Measurements from ENCODE around the gene ATG9A. TPM values are rescaled to one million over a fixed set of nuclear protein-coding genes. Genes with fewer than 3 reads are reported as not detected.

The ATG9A gene
- total RNA-seq, 1 experiment from 2014 or later: 42.9 TPM

- TF ChIP-seq ZNF138 (CRISPR knock-in tag; conservative IDR thresholded peaks at IDR 0.05) (no peak), PRDM15 (CRISPR knock-in tag; IDR thresholded peaks at IDR 0.05) (no peak), NR1H2 (CRISPR knock-in tag; IDR thresholded peaks at IDR 0.05) (no peak), ERG (CRISPR knock-in tag; IDR thresholded peaks at IDR 0.05) (0 out of 2 replicates have a peak, but pooled peaks have one; percentile 11), MLX (CRISPR knock-in tag; IDR thresholded peaks at IDR 0.05) (no peak), E2F1 (CRISPR knock-in tag; IDR thresholded peaks at IDR 0.05) (no peak), TP53 (CRISPR knock-in tag; IDR thresholded peaks at IDR 0.05) (no peak), GABPB1 (CRISPR knock-in tag; IDR thresholded peaks at IDR 0.05) (0 out of 2 replicates have a peak, but pooled peaks have one; percentile 51), STAT6 (CRISPR knock-in tag; conservative IDR thresholded peaks at IDR 0.05; ENCODE audit: low read depth) (no peak), ETV6 (CRISPR knock-in tag; IDR thresholded peaks at IDR 0.05) (peak; percentile 37)
Measured at GRCh38 chr2:219206328-219207133, 22.9 kb downstream of the ATG9A start, which contains the start of gene ZFAND2B (continued).

- ChIA-PET POLR2A (interaction anchor here (0.7 to 2.0 kb wide), 8 partner anchors 11 to 47 kb away, joined by 3 to 16 read pairs (median 6); partner anchors contain the start of genes ABCB6, ANKZF1, ATG9A and CNPPD1), CTCF (interaction anchor here (0.9 to 2.0 kb wide), 12 partner anchors 8 to 324 kb away, joined by 3 to 11 read pairs (median 6); partner anchors contain the start of genes CNPPD1, GLB1L and STK16)
- H3K4me1 Mint-ChIP-seq: peaks cover 6% of the 10 kb centered on the region
- H3K27ac Mint-ChIP-seq: peak overlapping the region; percentile 91
- TF ChIP-seq ZNF423 (CRISPR knock-in tag; IDR thresholded peaks at IDR 0.05): no peak
- TF ChIP-seq AFF4 (CRISPR knock-in tag; IDR thresholded peaks at IDR 0.05; ENCODE audit: borderline replicate concordance): no peak
- TF ChIP-seq KAT7 (CRISPR knock-in tag; IDR thresholded peaks at IDR 0.05; ENCODE audit: borderline replicate concordance): no peak
- no peak for TF ChIP-seq MXD4 (CRISPR knock-in tag; IDR thresholded peaks at IDR 0.05; ENCODE audit: borderline replicate concordance)
- no peak for TF ChIP-seq ELF4 (CRISPR knock-in tag; IDR thresholded peaks at IDR 0.05; ENCODE audit: low read depth)
- TF ChIP-seq FOXJ3 (CRISPR knock-in tag; IDR thresholded peaks at IDR 0.05; ENCODE audit: borderline replicate concordance): no peak
- TF ChIP-seq ZNF396 (CRISPR knock-in tag; IDR thresholded peaks at IDR 0.05; ENCODE audit: borderline replicate concordance): no peak
- H3K36me3 Mint-ChIP-seq: peaks cover 25% of the 10 kb centered on the region
- H3K27me3 Mint-ChIP-seq (ENCODE audit: low read depth): peaks cover 15% of the 10 kb centered on the region
- H3K4me3 Mint-ChIP-seq: peak overlapping the region; percentile 74
- H3K9me3 Mint-ChIP-seq: peaks cover 8% of the 10 kb centered on the region
- ATAC-seq: no peak
- no peak for DNase-seq (ENCODE audit: low spot score)
Measured at GRCh38 chr2:219205981-219206327, 23.5 kb downstream of the ATG9A start.
